ENCODE measurements around the gene NBAS. TPM values are rescaled to one million over a fixed set of nuclear protein-coding genes. Genes with fewer than 3 reads are reported as not detected.

NBAS gene
- total and polyA plus RNA-seq, 8 donors = 14.5 to 96.2 (median 41.2) TPM

GRCh38 chr2:15571729-15572128, 10.6 kb upstream of the NBAS start:
- DNase-seq = no peak
- no peaks in the 10 kb centered on the region for H3K4me1 ChIP-seq
- intact Hi-C loops (cut with DNase I; ENCODE audit: low total_unique reads) = no loop called here
- H3K27ac ChIP-seq = no peak overlapping the region
- H3K9me3 ChIP-seq = no peaks in the 10 kb centered on the region
- 22 to 55% (median 32%) methylated on average over 3 of the region's 3 CpGs for WGBS, 5 donors
- TF ChIP-seq POLR2AphosphoS5 (IDR thresholded peaks at IDR 0.05) (no peak), POLR2A (IDR thresholded peaks at IDR 0.05) (no peak), EP300 (IDR thresholded peaks at IDR 0.05) (no peak), CTCF (IDR thresholded peaks at IDR 0.05) (no peak)
- H3K36me3 ChIP-seq = no peaks in the 10 kb centered on the region
- H3K27me3 ChIP-seq = no peaks in the 10 kb centered on the region
- no peak overlapping the region for H3K4me3 ChIP-seq

- intact Hi-C loops (cut with DNase I; ENCODE audit: low total_unique reads) = no loop called here
- Histone ChIP-seq H3K36me3 (no peaks in the 10 kb centered on the region), H3K27ac (no peak overlapping the region), H3K27me3 (no peaks in the 10 kb centered on the region), H3K4me1 (no peaks in the 10 kb centered on the region), H3K9me3 (no peaks in the 10 kb centered on the region), H3K4me3 (no peak overlapping the region)
- WGBS, 5 donors = 62 to 79% (median 73%) methylated on average over 5 of the region's 5 CpGs
- TF ChIP-seq CTCF (IDR thresholded peaks at IDR 0.05) (no peak), EP300 (IDR thresholded peaks at IDR 0.05) (no peak), POLR2A (IDR thresholded peaks at IDR 0.05) (no peak), POLR2AphosphoS5 (IDR thresholded peaks at IDR 0.05) (no peak)
- DNase-seq = no peak
These were observed 9.0 kb upstream of the NBAS start for GRCh38 chr2:15570104-15570503.

- TF ChIP-seq EP300 (IDR thresholded peaks at IDR 0.05) = no peak
- TF ChIP-seq CTCF (IDR thresholded peaks at IDR 0.05) = no peak
- no peak for TF ChIP-seq POLR2AphosphoS5 (IDR thresholded peaks at IDR 0.05)
- TF ChIP-seq POLR2A (IDR thresholded peaks at IDR 0.05) = no peak
- Histone ChIP-seq H3K4me3 (no peak overlapping the region), H3K4me1 (no peaks in the 10 kb centered on the region), H3K36me3 (no peaks in the 10 kb centered on the region), H3K9me3 (no peaks in the 10 kb centered on the region), H3K27me3 (no peaks in the 10 kb centered on the region), H3K27ac (no peak overlapping the region)
- intact Hi-C loops (cut with DNase I; ENCODE audit: low total_unique reads) = no loop called here
- 94 to 97% (median 96%) methylated on average over 12 of the region's 12 CpGs for WGBS, 5 donors
- DNase-seq = no peak
These were observed 7.7 kb upstream of the NBAS start for GRCh38 chr2:15568874-15569273.

GRCh38 chr2:15566912-15567311, 5.8 kb upstream of the NBAS start:
- Histone ChIP-seq H3K9me3 (no peaks in the 10 kb centered on the region), H3K27me3 (no peaks in the 10 kb centered on the region), H3K27ac (no peak overlapping the region), H3K4me1 (peaks cover 0 to 6% (median 3%) of the 10 kb centered on the region in 4 donors), H3K4me3 (no peak overlapping the region), H3K36me3 (no peaks in the 10 kb centered on the region)
- intact Hi-C loops (cut with DNase I; ENCODE audit: low total_unique reads) = no loop called here
- 79 to 94% (median 88%) methylated on average over 6 of the region's 6 CpGs for WGBS, 5 donors
- no peak for DNase-seq
- TF ChIP-seq CTCF (IDR thresholded peaks at IDR 0.05) = no peak
- no peak for TF ChIP-seq EP300 (IDR thresholded peaks at IDR 0.05)
- no peak for TF ChIP-seq POLR2A (IDR thresholded peaks at IDR 0.05)
- TF ChIP-seq POLR2AphosphoS5 (IDR thresholded peaks at IDR 0.05) = no peak
